Activated naive CD4-positive, alpha-beta T cell treated with Interleukin-2 at 50 U/mL for 16 hours (primary cell): ENCODE measurements around the gene C1orf159.
"Not testable (repeated sequence)": the region's sequence is repeated elsewhere in the genome, so short reads cannot be mapped to it uniquely, and the experiment has no call there.

Source experiments
- DNase-seq: peaks from one replicate; pipeline ENCODE4 v3.0.0-alpha.2; 2020

The C1orf159 gene

DNA sequence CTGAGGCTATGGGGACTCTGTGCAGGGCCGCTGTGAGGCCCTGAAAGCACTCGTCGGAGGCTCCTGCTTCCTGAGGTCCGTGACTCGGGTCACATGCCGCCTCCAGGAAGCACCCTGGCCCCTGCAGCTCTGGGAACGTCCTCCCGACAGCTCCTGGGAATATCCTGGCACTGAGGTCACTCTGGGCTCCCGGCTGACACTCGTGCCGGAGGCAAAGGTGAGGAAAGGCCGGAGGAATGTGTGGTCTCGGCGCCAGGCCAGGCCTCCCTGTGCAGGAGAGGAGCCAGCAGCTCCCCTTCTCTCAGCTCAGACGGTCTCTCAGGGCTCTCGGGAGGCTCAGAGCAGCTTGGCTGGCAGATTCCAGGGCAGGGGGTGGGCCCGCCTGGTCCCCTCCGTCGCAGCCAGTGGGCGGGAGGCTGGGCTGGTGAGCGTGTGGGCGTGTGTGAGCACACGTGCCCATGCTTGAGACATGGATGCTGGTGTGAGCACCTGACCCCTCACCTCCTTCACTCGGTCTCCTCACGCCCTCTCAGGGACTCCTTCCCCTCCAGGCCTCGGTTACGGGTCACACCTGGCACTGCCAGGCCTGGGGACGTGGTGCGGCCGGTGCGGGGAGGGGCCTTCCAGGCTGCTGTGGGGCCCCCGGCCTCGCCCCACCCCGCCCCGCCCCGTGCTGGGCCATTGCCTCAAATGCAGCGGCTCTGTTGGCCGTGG is 36.3 kb downstream of the C1orf159 start:
- peak; percentile 48 for DNase-seq

DNA sequence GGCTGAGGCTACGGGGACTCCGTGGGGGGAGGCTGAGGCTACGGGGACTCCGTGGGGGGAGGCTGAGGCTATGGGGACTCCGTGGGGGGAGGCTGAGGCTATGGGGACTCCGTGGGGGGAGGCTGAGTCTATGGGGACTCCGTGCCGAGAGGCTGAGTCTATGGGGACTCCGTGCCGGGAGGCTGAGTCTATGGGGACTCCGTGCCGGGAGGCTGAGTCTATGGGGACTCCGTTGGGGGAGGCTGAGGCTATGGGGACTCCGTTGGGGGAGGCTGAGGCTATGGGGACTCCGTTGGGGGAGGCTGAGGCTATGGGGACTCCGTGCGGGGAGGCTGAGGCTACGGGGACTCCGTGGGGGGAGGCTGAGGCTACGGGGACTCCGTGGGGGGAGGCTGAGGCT is 38.5 kb downstream of the C1orf159 start:
- DNase-seq, result not testable (repeated sequence)

DNA sequence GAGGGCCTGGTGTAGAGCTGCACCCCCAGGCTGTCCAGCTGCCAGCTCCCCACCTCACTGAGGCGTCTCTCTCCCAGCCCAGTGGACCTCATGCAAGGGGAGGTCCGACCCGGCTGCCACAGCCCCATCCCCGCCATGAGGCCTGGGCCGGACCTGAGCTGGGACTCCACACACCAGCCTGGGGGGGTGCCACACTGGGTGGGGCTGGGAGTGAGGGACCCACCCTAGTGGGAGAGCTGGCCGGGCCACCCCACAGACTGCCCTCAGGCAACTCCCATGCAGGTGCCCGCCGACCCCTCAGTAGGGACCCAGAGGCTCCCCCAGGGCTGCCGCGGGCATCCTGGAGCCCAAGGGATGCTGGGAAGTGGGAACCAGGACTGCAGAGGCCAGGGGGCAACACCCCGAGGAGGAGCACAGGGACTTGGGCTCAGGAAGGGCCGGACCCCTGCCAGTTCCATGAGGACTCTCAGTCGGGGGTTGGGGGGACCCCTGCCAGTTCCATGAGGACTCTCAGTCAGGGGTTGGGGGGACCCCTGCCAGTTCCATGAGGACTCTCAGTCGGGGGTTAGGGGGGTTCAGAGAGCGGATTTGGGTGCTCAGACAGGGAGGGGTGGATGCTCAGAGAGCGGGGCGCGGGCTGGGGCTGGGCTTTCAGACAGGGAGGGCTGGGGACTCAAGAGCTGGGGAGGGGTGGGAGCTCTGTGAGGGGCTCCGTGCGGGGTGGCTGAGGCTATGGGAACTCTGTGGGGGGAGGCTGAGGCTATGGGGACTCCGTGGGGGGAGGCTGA is 40.5 kb downstream of the C1orf159 start:
- no peak for DNase-seq

DNA sequence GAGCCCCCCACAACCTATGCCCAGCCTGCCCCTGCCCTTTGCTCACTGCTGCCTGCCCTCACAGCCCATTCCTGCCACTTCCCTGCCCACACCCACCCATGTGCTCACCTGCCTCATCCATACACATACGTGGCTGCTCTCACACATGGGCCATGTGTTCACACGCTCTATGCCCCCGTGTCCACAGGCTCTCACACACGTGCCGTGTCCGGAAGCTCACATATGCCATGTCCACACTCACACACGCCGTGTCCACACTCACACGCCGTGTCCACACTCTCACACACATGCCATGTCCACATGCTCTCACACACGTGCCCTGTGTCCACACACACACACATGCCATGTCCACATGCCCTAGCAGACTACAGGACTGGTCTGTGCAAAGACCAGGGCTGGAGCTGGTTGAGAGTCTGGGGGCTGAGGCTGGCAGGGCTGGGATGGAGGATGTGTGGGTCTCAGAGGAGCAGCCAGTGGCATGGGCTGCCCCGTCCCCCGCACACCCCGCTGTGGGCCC is 41.2 kb downstream of the C1orf159 start:
- DNase-seq, result no peak

DNA sequence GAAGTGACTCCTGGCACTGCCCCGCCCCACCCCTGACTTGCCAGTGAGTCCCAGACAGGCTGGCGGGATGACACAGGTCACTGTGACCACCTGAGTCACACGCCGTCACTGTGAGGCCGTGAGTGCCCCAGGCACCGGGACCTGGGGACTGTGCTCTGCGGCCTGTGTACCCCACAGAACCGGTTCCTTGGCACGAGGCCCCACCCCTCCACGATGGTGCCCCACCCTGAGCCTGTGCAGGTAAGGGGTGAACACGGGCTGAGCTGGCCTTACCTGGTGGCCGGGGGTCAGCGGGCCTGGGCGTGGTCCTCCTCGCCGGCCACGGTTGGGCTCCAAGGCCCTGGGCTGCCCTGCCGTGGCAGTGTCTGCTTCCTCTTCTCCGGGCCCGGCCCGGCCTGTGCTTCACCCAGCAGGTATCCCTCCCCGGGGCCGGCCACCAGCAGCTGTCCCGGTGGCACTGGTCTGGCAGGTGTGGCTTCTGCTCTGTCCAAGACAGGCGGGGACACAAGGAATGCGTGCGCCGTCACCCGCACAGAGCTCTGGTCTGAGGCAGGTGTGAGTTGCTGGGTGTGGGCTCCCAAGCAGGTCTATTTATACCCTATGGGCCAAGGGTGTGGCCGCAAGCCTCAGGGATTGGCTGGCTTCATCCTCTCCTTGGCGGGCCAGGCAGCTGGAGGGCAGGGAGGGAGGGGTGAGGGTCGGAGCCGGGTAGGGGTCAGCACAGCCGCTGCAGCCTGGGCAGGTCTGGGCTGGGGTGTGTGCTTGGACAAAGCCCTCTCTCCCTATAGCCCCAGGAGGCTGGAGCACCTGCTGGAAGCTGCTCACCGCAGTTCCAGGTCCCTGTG is 41.9 kb downstream of the C1orf159 start, which contains the start of gene RNF223:
RNF223 (minus strand) TSS at position 564 of the 845 bp plus-strand sequence. CDS start 1,740 bp downstream, outside the sequence.
- DNase-seq, result no peak

DNA sequence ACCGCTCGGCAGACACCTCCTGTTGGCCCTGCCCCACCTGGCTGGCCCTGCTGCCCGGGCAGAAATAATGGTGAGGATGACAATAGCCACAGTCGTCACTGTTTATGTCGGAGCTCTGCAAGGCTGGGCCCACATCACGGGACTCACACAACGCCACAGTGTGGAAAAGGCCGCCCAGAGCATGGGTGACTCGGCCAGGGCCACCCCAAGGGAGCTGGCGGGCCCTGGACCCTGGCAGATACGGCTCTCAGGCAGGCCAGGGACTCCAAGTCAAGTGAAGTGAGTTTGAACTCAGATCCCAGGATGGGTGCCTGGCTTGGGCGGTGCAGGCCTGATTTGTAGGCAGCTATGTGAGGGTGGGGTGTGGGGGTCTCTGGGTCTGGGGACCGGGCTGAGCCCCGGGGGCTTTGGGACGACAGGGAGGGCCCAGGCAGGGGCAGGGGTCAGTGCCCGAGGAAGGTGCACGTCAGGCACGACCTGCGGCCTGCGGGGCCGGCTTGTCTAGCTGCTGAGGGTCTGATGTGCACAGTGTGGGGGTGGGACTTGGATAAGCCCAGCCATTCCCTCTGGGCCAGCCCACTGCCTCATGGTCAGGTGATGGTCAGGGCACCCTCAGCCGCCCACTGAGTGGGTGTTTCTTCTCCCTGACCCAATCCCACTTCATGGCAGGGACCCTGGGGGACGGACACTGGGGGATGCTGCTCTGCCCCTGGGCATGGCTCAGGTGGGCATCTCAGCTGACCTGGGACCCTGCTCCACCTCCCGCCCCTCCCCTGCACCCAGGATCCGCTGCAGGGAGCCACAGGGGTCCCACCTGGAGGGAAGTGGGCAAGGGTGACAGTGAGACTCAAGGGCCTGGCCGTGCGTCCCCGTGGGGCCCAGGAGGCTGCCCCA is 42.8 kb downstream of the C1orf159 start:
- no peak for DNase-seq

DNA sequence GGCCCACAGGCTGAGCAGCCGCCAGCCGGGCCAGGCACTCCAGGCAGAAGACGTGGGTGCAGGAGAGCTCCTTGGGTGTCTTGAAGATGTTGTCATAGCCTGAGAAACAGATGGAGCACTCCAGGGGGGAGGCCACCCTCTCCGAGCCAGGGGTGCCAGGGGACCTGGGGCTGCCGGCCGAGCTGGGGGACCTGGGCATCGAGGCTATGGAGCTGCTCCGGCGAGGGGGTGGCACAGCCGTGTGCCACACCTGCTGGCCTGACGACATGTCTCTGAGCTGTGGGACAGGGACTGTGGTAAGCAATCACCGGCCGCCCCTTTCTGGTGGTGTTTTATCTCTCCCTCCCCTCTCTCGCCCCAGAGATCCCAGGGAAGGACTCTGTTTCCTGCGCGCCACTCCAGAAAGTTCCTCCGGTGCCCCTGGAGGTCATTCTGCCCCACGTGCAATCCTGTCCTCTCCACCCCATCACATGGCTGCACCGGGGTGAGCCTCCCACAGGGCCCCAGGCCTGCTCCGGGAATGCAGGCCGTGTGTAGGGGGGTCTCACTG is 43.5 kb downstream of the C1orf159 start:
- DNase-seq, result no peak

DNA sequence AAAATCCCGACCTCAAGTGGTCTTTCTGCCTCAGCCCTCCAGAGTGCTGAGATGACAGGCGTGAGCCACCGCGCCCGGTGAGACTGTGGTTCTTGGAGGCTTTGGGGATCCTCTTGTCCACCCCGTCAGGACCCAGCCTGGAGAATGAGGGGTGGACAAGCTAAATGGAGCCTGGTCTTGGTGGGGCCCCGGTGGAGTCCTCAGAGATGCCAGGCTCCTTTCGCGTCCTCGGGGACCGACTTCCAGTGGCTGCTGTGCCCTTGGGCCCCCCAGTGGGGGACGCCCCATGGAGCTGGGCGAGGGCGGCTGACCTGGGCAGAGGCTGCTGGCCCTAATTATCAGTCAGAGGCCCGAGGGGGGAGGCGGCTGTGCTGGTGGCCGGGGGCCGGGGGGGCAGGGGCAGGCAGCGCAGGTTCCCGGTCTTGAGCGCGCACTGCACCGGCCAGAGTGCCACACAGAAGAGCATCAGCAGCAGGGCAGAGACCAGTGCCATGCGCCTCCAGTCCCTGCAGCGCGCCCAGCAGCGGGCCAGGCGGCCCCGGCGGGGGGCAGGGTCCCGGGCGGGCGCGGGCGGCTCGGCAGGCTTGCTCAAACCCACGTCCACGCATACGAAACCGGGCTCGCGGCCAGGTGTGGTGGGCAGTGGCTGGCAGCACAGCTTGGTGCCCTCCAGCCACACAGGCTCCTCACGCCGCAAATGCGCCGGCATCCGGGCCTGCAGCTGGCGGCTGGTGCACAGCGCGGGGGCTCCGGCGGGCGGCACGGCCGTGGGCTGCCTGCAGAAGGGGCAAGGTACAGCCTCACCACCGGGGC is 44.2 kb downstream of the C1orf159 start:
- DNase-seq, result no peak

DNA sequence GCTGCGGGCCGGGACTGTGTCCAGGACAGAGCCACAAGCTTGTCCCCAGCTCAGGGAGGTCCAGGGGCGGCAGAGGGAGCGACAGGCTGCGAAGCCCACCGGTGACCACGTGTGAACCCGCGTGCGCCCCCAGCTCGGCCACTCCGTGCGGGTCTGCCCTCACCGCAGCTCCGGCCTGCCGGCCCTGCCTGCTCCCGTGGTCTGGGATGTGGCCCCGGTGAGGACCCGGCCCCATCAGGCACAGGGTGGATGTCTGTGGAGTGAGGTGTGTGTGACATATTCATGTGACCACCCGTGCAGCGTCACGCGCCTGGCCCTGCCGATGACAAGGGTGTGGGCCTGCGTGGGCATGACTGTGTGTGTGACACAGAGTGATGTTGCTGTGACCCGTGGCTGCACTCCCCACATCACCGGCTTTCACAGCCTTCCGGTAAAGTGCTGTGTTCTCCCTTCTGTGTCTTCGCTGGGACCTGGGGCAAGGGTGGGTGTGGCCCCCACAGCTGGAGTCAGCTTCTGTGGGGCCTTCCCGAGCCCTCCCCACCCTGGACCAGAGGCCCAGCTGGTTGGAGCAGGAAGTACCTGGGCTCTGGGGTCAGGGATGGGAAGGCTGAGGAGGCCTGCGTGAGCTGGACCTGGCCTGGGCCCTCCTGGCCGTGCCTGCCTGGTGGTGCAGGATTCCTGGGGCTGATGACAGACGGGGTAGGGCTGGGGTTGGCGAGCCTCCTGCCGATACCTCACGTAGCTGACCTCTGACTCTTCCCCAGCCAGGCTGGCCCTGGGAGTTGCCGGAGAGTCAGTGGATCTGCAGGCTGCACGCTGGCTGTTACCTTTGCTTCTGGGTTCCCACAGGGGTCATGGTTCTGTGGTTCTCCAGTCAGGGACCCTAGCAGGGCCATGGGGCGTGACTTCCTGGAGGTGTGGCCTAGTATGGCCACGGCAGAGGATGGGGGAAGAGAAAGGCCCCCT is 45.9 kb downstream of the C1orf159 start:
- DNase-seq, result peak; percentile 24

DNA sequence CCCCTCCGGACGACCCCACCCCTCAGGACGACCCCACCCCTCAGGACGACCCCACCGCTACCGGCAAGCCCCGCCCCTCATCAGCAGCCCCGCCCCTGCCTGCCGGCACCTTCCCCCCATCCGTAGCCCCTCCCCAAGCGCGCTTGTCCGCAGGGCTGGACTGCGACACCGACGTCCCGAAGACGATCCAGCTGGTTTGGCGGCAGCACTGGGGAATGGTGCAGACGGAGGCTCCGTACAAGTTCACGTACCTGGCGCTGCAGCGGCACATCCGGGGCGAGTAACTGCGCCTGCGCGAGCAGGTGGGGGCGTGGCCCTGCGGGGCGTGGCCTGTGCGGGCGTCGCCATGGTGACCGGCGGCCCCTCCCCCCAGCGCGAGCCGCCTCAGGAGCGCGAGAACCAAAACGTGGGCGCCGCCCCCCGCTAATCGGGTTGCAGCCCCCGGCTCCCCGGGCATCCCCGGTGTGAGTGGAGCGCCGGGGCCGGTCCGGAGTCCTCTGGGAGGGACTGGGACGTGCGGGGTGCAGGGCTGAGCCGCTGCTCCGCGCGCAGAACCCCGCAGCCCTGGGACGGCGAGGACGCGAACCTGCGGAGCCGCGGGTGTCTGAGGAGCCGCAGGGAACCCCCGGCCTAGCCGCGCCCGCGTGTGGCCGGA is 46.7 kb downstream of the C1orf159 start:
- DNase-seq, result peak; percentile 87

DNA sequence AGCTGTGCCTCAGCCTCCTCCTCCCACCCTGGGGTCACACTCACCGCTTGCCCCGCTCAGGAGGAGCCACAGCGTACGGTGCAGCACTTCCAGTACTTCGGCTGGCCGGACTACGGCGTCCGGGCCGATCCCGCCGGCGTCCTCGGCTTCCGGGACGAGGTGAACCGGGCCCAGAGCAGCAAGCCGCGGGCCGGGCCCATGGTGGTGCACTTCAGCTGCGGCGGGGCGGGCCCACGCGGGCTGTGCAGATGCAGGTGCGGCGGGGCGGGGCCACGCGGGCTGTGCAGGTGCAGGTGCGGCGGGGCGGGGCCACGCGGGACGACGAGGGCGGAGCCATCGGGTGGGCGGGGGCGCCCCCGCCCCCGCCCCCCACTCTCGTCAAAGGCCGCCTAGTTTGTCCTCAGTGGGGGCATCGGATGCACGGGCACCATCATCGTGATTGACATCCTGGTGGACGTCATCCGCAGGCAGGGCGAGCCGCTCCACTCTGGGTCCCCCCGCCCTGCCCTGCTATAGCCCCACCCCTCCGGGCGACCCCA is 47.3 kb downstream of the C1orf159 start:
- DNase-seq, result peak; percentile 28

DNA sequence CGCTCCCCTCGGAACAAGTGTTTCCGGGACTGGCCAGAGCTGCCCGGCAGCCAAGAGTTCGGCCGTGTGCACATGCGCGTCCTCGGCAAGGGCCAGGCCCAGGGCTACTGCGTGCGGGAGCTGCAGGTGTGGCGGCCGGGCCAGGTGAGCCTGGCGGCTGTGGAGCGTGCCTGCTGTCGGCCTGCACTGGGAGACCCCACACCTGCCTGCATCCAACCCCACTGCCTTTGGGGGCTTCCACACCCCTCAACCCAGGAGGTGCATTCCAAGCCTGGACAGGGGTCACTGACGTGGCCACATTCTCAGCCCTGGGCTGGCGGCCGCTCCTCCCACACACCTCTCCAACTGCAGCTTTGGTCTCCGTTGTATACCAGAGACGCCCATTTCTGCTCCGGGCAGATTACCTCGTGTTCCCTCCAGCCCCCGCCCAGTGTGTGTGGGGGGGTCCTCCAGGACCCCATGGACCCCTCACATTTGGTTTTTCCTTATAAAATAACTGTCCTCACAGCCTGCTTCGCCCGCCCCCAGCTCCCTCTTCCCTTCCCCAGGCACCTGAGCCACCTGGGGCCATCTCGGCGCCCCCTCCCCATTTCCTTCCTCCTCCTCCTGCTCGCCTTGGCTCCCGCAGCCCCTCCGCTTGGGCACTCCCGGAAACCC is 47.9 kb downstream of the C1orf159 start:
- no peak for DNase-seq

DNA sequence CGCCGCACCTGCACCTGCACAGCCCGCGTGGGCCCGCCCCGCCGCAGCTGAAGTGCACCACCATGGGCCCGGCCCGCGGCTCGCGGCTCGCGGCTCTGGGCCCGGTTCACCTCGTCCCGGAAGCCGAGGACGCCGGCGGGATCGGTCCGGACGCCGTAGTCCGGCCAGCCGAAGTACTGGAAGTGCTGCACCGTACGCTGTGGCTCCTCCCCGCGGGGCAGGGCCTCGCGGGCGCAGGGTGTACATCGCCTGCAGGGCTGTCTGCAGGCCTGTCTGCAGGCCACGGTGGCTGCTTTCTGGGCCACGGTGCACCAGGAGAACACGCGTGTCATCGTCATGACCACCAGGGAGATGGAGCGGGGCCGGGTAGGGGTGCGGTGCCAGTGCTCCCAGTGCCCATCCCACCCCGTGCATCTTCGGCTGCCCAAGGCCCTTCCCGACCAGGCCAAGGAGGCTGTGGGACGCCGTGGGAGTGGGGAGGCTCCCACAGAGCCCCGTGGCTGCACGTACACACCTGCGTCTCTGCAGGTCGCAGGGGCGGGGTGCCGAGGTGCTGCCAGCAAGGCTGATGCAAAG is 48.5 kb downstream of the C1orf159 start:
- DNase-seq, result no peak

DNA sequence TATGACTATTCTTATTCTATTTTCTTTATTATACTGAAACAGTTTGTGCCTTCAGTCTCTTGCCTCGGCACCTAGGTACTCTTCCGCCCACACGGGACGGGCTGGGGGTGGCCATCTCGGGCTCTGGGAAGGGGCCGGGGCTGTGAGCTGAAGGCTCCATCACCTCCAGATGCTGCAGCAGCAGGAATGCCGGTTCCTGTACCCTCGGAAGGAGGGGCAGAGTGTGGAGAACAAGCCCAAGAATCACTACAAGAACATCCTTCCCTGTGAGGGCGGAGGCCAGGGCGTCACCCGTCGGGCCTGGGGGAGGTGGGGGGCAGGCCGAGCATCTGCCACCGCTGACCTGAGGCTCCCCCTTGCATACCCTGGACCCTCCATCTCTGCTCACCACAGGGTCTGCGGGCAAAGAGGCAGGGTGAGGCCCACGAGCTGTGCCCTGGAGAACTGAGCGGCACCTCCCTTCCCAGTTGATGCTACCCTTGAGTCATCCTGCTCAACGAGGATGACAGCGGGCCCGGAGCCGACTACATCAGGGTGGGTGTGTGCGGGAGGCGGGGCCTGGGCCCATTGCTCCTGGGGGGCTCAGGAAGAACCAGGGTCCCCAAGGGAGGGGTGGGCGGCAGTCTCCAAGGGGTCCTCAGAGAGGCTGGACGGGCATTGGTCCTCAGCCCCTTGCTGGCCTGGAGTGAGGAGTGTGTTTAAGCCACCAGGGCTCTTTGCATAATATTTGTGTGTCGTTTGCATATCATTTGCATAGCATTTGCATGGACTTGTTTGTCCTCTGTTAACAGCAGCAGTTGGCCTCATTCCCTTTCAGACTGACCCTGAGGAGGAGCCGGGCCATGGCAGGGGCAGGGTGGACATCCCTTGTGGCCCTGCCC is 49.2 kb downstream of the C1orf159 start:
- no peak for DNase-seq

DNA sequence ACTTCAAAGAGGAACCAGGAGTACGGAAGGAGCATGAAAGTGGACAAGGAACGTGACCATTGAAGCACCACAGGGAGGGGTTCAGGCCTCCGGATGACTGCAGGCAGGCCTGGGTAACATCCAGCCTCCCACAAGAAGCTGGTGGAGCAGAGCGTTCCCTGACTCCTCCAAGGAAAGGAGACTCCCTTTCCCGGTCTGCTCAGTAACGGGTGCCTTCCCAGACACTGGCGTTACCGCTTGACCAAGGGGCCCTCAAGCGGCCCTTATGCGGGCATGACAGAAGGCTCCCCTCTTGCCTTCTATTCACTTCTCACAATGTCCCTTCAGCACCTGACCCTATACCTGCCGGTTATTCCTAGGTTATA is 50.0 kb downstream of the C1orf159 start:
- not testable (repeated sequence) for DNase-seq

DNA sequence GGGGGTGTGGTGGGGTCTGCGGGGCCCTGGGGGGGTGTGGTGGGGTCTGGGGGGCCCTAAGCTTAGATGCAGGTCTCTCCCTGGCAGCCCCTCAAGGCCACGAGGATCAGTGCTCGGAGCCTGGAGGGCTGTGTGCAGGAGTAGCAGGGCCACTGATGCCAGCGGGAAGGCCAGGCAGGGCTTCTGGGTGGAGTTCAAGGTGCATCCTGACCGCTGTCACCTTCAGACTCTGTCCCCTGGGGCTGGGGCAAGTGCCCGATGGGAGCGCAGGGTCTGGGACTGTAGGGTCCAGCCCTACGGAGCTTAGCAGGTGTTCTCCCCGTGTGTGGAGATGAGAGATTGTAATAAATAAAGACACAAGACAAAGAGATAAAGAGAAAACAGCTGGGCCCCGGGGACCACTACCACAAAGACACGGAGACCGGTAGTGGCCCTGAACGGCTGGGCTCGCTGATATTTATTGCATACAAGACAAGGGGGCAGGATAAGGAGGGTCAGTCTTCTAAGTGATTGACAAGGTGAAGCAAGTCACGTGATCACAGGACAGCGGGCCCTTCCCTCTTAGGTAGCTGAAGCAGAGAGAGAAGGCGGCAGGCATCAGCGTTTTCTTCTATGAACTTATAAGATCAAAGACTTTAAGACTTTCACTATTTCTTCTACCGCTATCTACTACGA is 50.5 kb downstream of the C1orf159 start:
- no peak for DNase-seq
